Measurements from ENCODE around the gene TBCD.

The TBCD gene

DNA sequence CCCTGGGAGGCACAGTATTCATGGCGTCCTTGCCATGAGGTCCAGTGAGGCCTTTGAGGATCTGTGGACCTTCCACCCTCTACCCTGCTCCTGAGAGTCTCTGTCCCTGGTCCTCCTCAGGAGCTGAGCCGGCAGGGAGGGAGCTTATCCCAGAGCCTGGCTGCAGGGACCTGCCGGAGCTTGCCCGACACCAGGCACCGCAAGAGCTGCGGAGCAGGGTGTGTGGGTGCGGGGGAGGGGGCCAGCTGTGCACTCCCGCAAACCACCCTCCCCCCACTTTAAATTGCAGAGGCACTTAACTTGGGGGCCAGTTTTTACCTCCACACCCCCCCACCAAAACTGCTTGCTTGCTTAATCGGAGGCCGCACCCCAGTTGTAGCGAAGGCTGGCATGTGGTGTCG lies 88.6 kb downstream of the TBCD start:
- H3K4me2 ChIP-seq (ENCODE audit: low read depth, low read length, poor library complexity, severe bottlenecking): no peak overlapping the region
- no peak overlapping the region for H3K9ac ChIP-seq (ENCODE audit: low read length)
- no peaks in the 10 kb centered on the region for H3K27me3 ChIP-seq (ENCODE audit: low read length)
- no peaks in the 10 kb centered on the region for H3F3A ChIP-seq (ENCODE audit: insufficient read depth)
- no peak overlapping the region for H3K4me3 ChIP-seq (ENCODE audit: insufficient read depth, low read length, poor library complexity, severe bottlenecking)
- no peak overlapping the region for H3K27ac ChIP-seq (ENCODE audit: low read depth, low read length)
- no peaks in the 10 kb centered on the region for H4K20me1 ChIP-seq (ENCODE audit: low read depth, low read length)
- no peaks in the 10 kb centered on the region for H3K79me2 ChIP-seq (ENCODE audit: insufficient read depth, low read length)
- no peak overlapping the region for H2AFZ ChIP-seq (ENCODE audit: low read depth, low read length, severe bottlenecking)
- no peaks in the 10 kb centered on the region for H3K9me2 ChIP-seq (replicated peaks; ENCODE audit: insufficient read depth, low read length)
- H3K36me3 ChIP-seq (ENCODE audit: low read length): no peaks in the 10 kb centered on the region
- no peak for TF ChIP-seq EZH2phosphoT487 (conservative IDR thresholded peaks at IDR 0.05; ENCODE audit: low read length)
- TF ChIP-seq, protein P1, sequence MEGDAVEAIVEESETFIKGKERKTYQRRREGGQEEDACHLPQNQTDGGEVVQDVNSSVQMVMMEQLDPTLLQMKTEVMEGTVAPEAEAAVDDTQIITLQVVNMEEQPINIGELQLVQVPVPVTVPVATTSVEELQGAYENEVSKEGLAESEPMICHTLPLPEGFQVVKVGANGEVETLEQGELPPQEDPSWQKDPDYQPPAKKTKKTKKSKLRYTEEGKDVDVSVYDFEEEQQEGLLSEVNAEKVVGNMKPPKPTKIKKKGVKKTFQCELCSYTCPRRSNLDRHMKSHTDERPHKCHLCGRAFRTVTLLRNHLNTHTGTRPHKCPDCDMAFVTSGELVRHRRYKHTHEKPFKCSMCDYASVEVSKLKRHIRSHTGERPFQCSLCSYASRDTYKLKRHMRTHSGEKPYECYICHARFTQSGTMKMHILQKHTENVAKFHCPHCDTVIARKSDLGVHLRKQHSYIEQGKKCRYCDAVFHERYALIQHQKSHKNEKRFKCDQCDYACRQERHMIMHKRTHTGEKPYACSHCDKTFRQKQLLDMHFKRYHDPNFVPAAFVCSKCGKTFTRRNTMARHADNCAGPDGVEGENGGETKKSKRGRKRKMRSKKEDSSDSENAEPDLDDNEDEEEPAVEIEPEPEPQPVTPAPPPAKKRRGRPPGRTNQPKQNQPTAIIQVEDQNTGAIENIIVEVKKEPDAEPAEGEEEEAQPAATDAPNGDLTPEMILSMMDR (IDR thresholded peaks at IDR 0.05; ENCODE audit: insufficient read depth, low read length, poor library complexity, severe bottlenecking): no peak
- no peaks in the 10 kb centered on the region for H3K9me3 ChIP-seq (ENCODE audit: insufficient read depth, low read length)

DNA sequence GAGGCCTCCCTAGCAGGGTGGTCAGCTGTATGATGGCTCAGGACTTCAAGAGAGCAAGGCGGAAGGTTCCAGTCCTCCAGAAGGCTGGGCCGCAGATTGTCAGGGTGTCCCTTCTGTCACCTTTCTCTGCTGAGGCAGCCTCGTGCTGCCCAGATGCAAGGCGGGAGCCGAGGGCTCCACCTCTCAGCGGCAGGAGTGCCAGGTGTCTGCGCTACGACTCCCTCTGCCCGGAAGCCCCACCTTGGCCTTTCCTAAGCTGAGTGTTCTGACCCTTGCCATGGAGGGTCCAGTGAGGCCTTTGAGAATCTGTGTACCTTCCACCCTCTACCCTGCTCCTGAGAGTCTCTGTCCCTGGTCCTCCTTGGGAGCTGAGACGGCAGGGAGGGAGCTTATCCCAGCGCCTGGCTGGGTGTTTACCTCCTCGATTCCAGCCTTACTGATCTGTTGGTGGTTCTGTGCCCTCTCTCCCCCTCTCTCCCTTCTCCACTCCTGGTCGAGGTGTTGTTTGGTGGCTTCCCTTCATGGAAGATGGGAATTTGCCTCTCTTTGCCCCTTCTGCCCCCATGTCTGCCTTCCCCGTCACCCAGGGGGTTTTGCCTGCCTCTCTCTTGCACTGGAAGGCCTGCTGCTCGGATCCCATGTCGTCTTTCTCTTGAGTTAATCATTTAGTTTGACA lies 90.2 kb downstream of the TBCD start:
- Histone ChIP-seq H4K20me1 (ENCODE audit: low read depth, low read length) (no peaks in the 10 kb centered on the region), H3K27me3 (ENCODE audit: low read length) (no peaks in the 10 kb centered on the region)
- no peak for TF ChIP-seq EZH2phosphoT487 (conservative IDR thresholded peaks at IDR 0.05; ENCODE audit: low read length)
- TF ChIP-seq, protein P1 (IDR thresholded peaks at IDR 0.05; ENCODE audit: insufficient read depth, low read length, poor library complexity, severe bottlenecking): no peak

DNA sequence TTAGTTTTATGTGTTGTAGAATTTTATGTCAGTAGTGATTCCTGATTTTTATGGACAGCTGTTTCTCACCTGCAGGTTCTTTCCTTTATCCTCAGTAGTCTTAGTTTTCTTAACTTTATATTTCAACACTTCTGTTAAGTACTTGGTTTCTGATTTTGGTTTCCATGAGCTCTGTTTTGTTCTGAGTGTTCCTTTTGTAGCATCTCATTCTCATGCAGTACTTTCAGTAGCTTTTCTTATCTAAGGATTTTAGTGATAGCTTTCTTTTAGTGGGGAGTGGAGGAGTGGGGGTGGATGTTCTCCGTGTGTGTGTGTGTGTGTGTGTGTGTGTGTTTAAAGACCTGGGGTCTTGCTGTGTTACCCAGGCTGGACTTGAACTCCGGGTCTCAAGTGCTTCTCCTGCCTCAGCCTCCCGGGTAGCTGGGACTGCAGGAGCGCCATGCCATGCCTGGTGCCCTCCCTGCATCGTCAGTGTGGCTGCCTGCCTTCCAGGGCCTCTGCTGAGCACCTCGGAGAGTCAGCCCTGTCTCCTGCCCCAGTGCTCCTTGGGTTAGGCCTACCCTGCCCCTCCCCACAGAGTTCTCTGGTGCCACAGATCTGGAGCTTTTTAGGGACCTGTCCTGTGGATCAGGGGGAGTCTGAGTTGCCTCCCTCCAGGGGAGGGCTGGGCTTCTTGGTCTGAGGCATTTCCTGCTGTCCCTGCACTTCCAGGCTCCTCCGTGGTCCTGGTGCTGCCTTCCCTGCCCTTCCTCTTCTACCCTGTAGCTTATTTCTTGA lies 92.2 kb downstream of the TBCD start:
- Histone ChIP-seq H4K20me1 (ENCODE audit: low read depth, low read length) (no peaks in the 10 kb centered on the region), H2AFZ (ENCODE audit: low read depth, low read length, severe bottlenecking) (no peak overlapping the region), H3K9me3 (ENCODE audit: insufficient read depth, low read length) (no peaks in the 10 kb centered on the region), H3K36me3 (ENCODE audit: low read length) (no peaks in the 10 kb centered on the region), H3K4me2 (ENCODE audit: low read depth, low read length, poor library complexity, severe bottlenecking) (no peak overlapping the region), H3K27ac (ENCODE audit: low read depth, low read length) (no peak overlapping the region), H3K9me2 (replicated peaks; ENCODE audit: insufficient read depth, low read length) (no peaks in the 10 kb centered on the region), H3K9ac (ENCODE audit: low read length) (no peak overlapping the region), H3K27me3 (ENCODE audit: low read length) (no peaks in the 10 kb centered on the region), H3F3A (ENCODE audit: insufficient read depth) (no peaks in the 10 kb centered on the region), H3K79me2 (ENCODE audit: insufficient read depth, low read length) (no peaks in the 10 kb centered on the region), H3K4me3 (ENCODE audit: insufficient read depth, low read length, poor library complexity, severe bottlenecking) (no peak overlapping the region)
- TF ChIP-seq, protein P1 (IDR thresholded peaks at IDR 0.05; ENCODE audit: insufficient read depth, low read length, poor library complexity, severe bottlenecking): no peak
- TF ChIP-seq EZH2phosphoT487 (conservative IDR thresholded peaks at IDR 0.05; ENCODE audit: low read length): no peak

More for the DNA sequence above, 90.2 kb downstream of the TBCD start:
- Histone ChIP-seq H3K9me2 (replicated peaks; ENCODE audit: insufficient read depth, low read length) (no peaks in the 10 kb centered on the region), H3K79me2 (ENCODE audit: insufficient read depth, low read length) (no peaks in the 10 kb centered on the region), H2AFZ (ENCODE audit: low read depth, low read length, severe bottlenecking) (no peak overlapping the region), H3K4me2 (ENCODE audit: low read depth, low read length, poor library complexity, severe bottlenecking) (no peak overlapping the region), H3K36me3 (ENCODE audit: low read length) (no peaks in the 10 kb centered on the region), H3K4me3 (ENCODE audit: insufficient read depth, low read length, poor library complexity, severe bottlenecking) (no peak overlapping the region), H3K9ac (ENCODE audit: low read length) (no peak overlapping the region), H3K9me3 (ENCODE audit: insufficient read depth, low read length) (no peaks in the 10 kb centered on the region), H3K27ac (ENCODE audit: low read depth, low read length) (no peak overlapping the region), H3F3A (ENCODE audit: insufficient read depth) (no peaks in the 10 kb centered on the region)
